ENCODE results near the gene SUSD2.
A peak's percentile ranks its signal among the peaks of the same experiment; 100 is the strongest.
"Not testable (repeated sequence)": the region's sequence is repeated elsewhere in the genome, so short reads cannot be mapped to it uniquely, and the experiment has no call there.

SUSD2 gene

GRCh38 chr22:24181088-24181995, at the start of gene SUSD2:
SUSD2 (plus strand) TSS chr22:24181487; CDS start chr22:24181520, 33 bp downstream.
- TF ChIP-seq CTCF (IDR thresholded peaks at IDR 0.05; ENCODE audit: low read depth, low read length, missing control alignments): no peak
- H3K4me3 ChIP-seq (replicated peaks; ENCODE audit: low read depth, low read length): no peak within 1 kb of the TSS
- no peak for DNase-seq (ENCODE audit: extremely low read depth, low read depth)

- DNase-seq (ENCODE audit: extremely low read depth, low read depth): no peak
- TF ChIP-seq CTCF (IDR thresholded peaks at IDR 0.05; ENCODE audit: low read depth, low read length, missing control alignments): peak; percentile 31
- no peak overlapping the region for H3K4me3 ChIP-seq (replicated peaks; ENCODE audit: low read depth, low read length)
Measured at GRCh38 chr22:24133187-24133965, 47.9 kb upstream of the SUSD2 start.

GRCh38 chr22:24134090-24134846, 47.0 kb upstream of the SUSD2 start:
- H3K4me3 ChIP-seq (replicated peaks; ENCODE audit: low read depth, low read length): no peak overlapping the region
- DNase-seq (ENCODE audit: extremely low read depth, low read depth): no peak
- TF ChIP-seq CTCF (IDR thresholded peaks at IDR 0.05; ENCODE audit: low read depth, low read length, missing control alignments): no peak

- not testable (repeated sequence) for DNase-seq (ENCODE audit: extremely low read depth, low read depth)
Measured at GRCh38 chr22:24136533-24136932, 44.8 kb upstream of the SUSD2 start.

GRCh38 chr22:24137595-24137994, 43.7 kb upstream of the SUSD2 start:
- TF ChIP-seq CTCF (IDR thresholded peaks at IDR 0.05; ENCODE audit: low read depth, low read length, missing control alignments): no peak
- H3K4me3 ChIP-seq (replicated peaks; ENCODE audit: low read depth, low read length): no peak overlapping the region
- no peak for DNase-seq (ENCODE audit: extremely low read depth, low read depth)

More at GRCh38 chr22:24136533-24136932, 44.8 kb upstream of the SUSD2 start:
- H3K4me3 ChIP-seq (replicated peaks; ENCODE audit: low read depth, low read length): not testable (repeated sequence)

GRCh38 chr22:24138649-24139420, 42.5 kb upstream of the SUSD2 start:
- H3K4me3 ChIP-seq (replicated peaks; ENCODE audit: low read depth, low read length): no peak overlapping the region
- no peak for DNase-seq (ENCODE audit: extremely low read depth, low read depth)
- no peak for TF ChIP-seq CTCF (IDR thresholded peaks at IDR 0.05; ENCODE audit: low read depth, low read length, missing control alignments)

All from HFF-Myc (cell line).